ENCODE data around the gene KRT71. TPM values are rescaled to one million over a fixed set of nuclear protein-coding genes. Genes with fewer than 3 reads are reported as not detected.

The KRT71 gene
- total RNA-seq, 3 donors from 2014 or later, result 0.16 TPM; not detected in 2

GRCh38 chr12:52581481-52581880 is 28.5 kb upstream of the KRT71 start:
- no peak overlapping the region for H3K4me3 ChIP-seq
- peak overlapping the region; percentile 74 to 78 for H3K27ac ChIP-seq
- no peak for TF ChIP-seq POLR2AphosphoS5 (IDR thresholded peaks at IDR 0.05)
- no peak for TF ChIP-seq POLR2A (IDR thresholded peaks at IDR 0.05)
- TF ChIP-seq CTCF (IDR thresholded peaks at IDR 0.05), result no peak
- intact Hi-C loops (cut with DNase I; ENCODE audit: low total_unique reads), result loop anchor here (5.0 kb wide), 1 partner anchor 296 kb away; no protein-coding TSS in a partner anchor
- DNase-seq (ENCODE audit: low spot score in 2 of 2), result no peak
- H3K4me1 ChIP-seq, result no peaks in the 10 kb centered on the region
- H3K9me3 ChIP-seq, result no peaks in the 10 kb centered on the region
- no peaks in the 10 kb centered on the region for H3K36me3 ChIP-seq
- no peaks in the 10 kb centered on the region for H3K27me3 ChIP-seq

GRCh38 chr12:52581066-52581465 is 28.1 kb upstream of the KRT71 start:
- intact Hi-C loops (cut with DNase I; ENCODE audit: low total_unique reads), result loop anchor here (5.0 kb wide), 1 partner anchor 296 kb away; no protein-coding TSS in a partner anchor
- no peaks in the 10 kb centered on the region for H3K27me3 ChIP-seq

GRCh38 chr12:52580496-52580895 is 27.6 kb upstream of the KRT71 start:
- H3K36me3 ChIP-seq, result no peaks in the 10 kb centered on the region
- TF ChIP-seq POLR2AphosphoS5 (IDR thresholded peaks at IDR 0.05) (no peak), CTCF (IDR thresholded peaks at IDR 0.05) (no peak)
- no peaks in the 10 kb centered on the region for H3K27me3 ChIP-seq
- H3K27ac ChIP-seq, result peak overlapping the region; percentile 74 to 78
- intact Hi-C loops (cut with DNase I; ENCODE audit: low total_unique reads), result loop anchor here (5.0 kb wide), 1 partner anchor 297 kb away; no protein-coding TSS in a partner anchor
- H3K4me3 ChIP-seq, result no peak overlapping the region
- H3K4me1 ChIP-seq, result no peaks in the 10 kb centered on the region
- no peaks in the 10 kb centered on the region for H3K9me3 ChIP-seq
- DNase-seq (ENCODE audit: low spot score in 2 of 2), result no peak

More at GRCh38 chr12:52581066-52581465, 28.1 kb upstream of the KRT71 start:
- H3K9me3 ChIP-seq, result no peaks in the 10 kb centered on the region
- no peak for TF ChIP-seq POLR2AphosphoS5 (IDR thresholded peaks at IDR 0.05)
- TF ChIP-seq CTCF (IDR thresholded peaks at IDR 0.05), result no peak
- no peak for TF ChIP-seq POLR2A (IDR thresholded peaks at IDR 0.05)
- DNase-seq (ENCODE audit: low spot score in 2 of 2), result no peak
- no peaks in the 10 kb centered on the region for H3K4me1 ChIP-seq
- H3K4me3 ChIP-seq, result no peak overlapping the region
- peak overlapping the region; percentile 74 to 78 for H3K27ac ChIP-seq
- no peaks in the 10 kb centered on the region for H3K36me3 ChIP-seq

- Histone ChIP-seq H3K9me3 (no peaks in the 10 kb centered on the region), H3K27me3 (no peaks in the 10 kb centered on the region), H3K4me3 (no peak overlapping the region), H3K36me3 (no peaks in the 10 kb centered on the region), H3K4me1 (no peaks in the 10 kb centered on the region), H3K27ac (peak overlapping the region; percentile 76 to 78)
- TF ChIP-seq CTCF (IDR thresholded peaks at IDR 0.05) (no peak), POLR2A (IDR thresholded peaks at IDR 0.05) (no peak), POLR2AphosphoS5 (IDR thresholded peaks at IDR 0.05) (no peak)
- intact Hi-C loops (cut with DNase I; ENCODE audit: low total_unique reads), result loop anchor here (5.0 kb wide), 1 partner anchor 298 kb away; no protein-coding TSS in a partner anchor
- peak in 1 of 2 donors; percentile 35 for DNase-seq (ENCODE audit: low spot score in 2 of 2)
Observed at GRCh38 chr12:52579468-52580465, 26.8 kb upstream of the KRT71 start.

- H3K36me3 ChIP-seq, result no peaks in the 10 kb centered on the region
- no peak for DNase-seq (ENCODE audit: low spot score in 2 of 2)
- H3K27me3 ChIP-seq, result no peaks in the 10 kb centered on the region
- H3K9me3 ChIP-seq, result no peaks in the 10 kb centered on the region
- TF ChIP-seq POLR2A (IDR thresholded peaks at IDR 0.05), result no peak
- no peak overlapping the region for H3K4me3 ChIP-seq
- H3K4me1 ChIP-seq, result no peaks in the 10 kb centered on the region
- intact Hi-C loops (cut with DNase I; ENCODE audit: low total_unique reads), result no loop called here
- H3K27ac ChIP-seq, result peak overlapping the region; percentile 4 to 32
Observed at GRCh38 chr12:52578469-52578868, 25.5 kb upstream of the KRT71 start.
